Central memory CD4-positive, alpha-beta T cell (primary cell): ENCODE data around the gene KAT8.
"Not testable (repeated sequence)": the region's sequence is repeated elsewhere in the genome, so short reads cannot be mapped to it uniquely, and the experiment has no call there.

Experiments
- DNase-seq: peaks from one replicate; pipeline ENCODE4 v3.0.0; 2022

KAT8 gene

DNA sequence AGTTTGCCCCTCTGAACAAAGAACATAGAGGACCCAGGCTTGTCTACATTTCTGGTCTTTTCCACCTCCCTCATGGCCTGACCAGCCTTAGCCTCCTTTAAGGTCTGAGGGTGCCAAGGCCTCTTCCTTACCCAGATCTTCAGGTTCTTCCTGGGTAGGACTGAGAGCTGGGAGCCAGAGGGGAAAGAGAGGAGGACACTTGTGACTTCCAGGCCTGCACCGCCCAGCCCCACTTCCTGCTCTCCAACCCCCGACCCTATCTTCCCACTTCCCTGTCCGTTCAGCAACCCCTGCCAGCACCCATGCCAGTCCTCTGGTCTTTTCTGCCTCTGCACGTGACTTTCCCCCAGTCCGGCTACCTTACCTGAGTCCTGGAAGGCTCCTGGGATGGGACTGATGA, 31.9 kb downstream of the KAT8 start:
- DNase-seq: no peak

DNA sequence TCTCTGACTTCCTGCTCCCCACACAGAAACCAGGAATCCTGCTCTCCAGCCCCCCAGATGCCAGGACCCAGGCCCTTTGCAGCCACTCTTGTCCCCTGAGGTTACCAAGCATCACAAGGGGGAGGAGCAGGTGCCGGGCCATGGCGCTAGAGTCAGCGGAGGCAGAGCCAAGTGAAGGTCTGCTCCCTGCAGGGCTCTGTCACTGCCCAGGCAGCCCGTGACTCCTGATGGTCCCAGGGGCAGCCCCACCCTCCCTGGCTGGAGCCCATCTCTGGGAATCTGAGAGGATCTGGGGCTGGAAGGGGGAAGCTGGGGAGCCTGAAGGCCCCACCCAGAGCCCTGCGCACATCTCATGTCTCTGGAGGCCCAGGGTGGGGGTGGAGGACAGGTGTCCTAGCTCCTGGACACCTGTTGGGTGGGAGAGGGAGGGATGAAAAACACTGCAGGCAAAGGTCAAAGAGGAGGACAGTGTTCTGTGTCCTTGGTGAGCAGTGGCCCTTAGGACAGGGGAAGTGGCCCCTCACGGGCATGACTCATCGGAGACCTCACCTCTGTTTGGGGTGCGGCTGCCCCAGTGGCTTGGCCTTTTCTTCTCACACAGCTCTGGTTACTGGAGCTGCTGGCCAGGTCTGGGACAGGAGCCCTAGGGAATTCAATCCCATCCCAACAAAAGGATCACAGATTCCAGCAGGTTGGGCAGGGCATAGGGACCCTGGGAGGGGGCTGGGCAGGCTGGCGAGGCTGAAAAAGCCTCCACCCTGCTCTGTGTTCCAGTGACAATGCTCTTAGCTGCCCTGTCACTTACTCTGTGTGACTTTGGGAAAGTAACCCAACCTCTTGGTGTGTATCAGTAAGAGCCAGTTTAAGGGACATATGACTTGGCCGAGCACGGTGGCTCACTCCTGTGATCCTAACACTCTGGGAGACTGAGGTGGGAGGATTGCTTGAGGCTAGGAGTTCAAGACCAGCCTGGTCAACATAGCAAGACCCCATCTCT, 32.7 kb downstream of the KAT8 start, which contains the start of gene PRSS36:
Gene PRSS36, minus strand, starts transcription at position 173 of the 997 bp plus-strand sequence. Its CDS starts 31 bp downstream, at position 142.
- no peak for DNase-seq

DNA sequence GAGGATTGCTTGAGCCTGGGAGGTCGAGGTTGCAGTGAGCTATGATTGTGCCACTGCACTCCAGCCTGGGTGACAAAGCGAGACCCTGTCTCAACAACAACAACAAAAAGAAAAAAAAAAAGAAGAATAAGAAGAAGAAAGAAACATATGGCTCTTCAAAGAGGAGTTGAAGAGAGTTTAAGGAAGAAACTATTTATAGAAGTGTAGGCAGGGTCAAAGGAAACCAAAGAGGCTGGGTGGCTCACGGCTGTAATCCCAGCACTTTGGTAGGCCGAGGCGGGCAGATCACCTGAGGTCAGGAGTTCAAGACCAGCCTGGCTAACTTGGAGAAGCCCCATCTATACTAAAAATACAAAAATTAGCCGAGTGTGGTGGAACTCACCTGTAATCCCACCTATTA, 33.5 kb downstream of the KAT8 start:
- not testable (repeated sequence) for DNase-seq

DNA sequence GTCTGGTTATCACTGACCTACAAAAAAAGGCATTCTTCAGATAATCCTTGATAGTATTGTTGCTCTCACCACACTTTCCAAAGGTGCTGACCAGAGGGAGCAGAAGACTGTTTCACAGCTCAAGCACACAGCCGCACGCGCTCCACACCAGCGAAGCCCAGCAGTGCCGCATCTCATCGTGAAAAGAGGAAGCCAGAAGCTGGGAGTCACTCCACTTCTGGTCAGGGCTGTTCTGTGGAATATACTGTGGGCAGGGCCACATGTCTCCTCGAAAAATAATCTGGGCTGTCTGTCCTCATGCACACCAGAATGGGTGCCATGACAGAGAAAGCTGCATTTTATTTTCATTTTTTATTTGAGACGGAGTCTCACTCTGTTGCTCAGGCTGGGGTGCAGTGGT, 39.7 kb downstream of the KAT8 start:
- no peak for DNase-seq

DNA sequence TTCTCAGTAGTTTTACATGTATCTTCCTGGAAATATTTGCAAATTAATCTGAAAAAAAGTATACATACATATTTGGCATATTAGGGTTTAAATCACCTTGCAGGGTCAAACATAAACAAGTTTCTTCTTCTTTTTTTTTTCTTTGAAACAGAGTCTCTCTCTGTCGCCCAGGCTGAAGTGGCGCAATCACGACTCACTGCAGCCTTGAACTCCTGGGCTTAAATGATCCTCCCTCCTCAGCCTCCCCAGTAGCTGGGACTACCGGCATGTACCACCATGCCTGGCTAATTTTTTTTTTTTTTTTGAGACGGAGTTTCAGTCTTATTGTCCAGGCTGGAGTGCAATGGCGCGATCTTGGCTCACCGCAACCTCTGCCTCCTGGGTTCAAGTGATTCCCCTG, 49.9 kb downstream of the KAT8 start:
- no peak for DNase-seq

DNA sequence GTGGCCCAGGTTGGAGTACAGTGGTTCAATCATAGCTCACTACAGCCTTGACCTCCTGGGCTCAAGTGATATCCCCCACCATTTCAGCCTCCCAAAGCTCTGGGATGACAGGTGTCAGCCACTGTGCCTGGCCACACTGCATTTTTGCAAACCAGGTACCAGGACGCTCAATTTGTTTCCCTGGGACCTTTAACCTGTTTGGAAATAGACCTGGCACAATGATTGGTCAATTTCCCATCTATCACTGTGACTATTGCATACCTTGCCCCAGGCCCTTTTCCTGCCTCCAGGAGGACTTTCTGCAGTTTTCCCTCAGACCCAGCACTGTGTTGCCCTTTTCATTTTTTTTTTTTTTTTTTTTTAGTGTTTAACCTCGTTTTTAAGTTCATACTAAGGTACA, 51.4 kb downstream of the KAT8 start:
- no peak for DNase-seq

DNA sequence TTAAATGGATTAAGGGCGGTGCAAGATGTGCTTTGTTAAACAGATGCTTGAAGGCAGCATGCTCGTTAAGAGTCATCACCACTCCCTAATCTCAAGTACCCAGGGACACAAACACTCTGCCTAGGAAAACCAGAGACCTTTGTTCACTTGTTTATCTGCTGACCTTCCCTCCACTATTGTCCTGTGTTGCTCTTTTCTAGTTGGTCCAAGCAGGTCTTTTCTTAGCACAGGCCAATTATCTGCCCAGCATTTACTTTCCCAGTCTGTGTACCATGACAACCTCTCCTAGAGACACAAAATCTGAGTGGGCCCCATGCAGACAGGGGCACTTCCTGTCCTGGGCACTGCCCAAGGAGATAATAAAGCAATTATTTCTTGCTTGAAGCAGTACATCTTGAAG, 52.6 kb downstream of the KAT8 start:
- DNase-seq: not testable (repeated sequence)

DNA sequence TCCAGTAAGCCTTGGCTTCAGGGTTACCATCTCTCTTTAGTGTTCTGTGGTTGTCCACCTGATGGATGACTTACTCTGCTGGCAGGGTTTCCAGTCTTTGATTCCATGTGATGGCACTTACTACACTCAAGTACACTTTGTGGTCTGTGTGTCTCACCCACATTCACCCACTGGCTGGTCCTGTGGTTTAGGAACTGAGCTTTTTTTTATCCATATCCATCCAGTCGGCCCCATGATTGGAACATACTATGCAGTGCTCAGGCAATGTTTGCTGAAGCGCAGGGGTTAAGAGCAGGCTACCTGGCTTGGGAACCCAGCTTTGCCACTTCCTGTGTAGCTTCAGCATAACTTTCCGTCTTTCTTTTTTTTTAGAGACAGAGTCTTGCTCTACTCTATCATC, 59.7 kb downstream of the KAT8 start:
- DNase-seq: peak; percentile 61

DNA sequence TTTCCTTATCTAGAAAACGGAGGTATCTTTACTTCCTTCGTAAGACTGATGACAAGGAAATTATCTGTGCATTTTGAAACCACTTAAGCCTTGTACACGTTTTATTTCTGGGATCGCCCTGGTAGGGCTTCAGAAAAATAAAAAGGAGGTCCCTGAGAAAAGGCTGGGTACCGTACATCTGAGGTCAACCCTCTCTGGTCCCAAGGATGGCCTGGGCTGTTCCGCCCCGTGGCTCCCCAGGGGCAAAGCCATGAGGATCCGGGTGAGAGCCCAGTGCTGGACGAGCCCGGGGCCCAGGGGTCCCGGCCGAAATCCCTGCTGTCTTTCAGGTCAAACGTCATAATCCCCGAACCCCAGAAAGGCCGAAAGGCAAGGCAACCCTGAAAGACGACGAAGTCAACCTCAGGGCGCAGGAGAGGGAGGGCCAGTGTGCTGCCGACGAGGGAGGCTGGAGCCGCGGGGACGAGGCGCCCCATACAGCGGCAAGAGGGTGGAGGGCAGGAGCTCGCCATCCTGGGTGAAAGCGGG, 61.8 kb downstream of the KAT8 start:
- DNase-seq: no peak

DNA sequence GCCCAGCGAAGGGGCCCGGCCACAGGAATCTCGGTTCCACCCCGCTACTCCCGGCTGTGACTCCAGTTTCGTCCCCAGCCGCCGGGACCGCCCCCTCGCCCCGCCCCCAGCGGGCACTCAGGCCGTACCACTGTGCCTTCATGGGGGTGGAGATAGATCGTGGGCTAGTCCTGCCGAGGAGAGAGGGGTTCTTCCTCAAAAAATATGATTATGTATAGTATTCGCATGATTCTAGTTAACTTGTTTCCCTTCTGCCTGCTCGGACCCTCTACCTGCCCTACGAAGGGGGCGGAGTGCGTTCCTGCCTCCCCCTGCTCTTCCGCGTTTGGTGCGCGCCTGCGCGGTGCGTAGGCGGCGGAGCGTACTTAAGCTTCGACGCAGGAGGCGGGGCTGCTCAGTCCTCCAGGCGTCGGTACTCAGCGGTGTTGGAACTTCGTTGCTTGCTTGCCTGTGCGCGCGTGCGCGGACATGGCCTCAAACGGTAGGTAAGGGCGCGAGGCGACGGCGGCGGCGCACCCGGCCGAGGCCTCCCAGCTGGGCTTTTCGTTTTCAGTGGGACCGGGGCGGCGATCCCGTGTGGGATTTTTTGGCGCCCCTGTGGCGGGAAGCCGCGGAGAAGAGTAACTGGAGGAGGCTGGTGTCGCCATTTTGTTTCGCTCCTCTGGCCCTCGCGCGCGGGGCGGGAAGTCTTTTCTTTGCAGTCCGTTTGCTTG, 62.4 kb downstream of the KAT8 start, which contains the start of gene FUS:
Gene FUS, plus strand, starts transcription at position 393 of the 713 bp plus-strand sequence. Its CDS starts 76 bp downstream, at position 469.
- peak; percentile 91 for DNase-seq
